ENCODE measurements around the gene TROAP.
"Not testable (repeated sequence)": the region's sequence is repeated elsewhere in the genome, so short reads cannot be mapped to it uniquely, and the experiment has no call there.

TROAP gene

DNA sequence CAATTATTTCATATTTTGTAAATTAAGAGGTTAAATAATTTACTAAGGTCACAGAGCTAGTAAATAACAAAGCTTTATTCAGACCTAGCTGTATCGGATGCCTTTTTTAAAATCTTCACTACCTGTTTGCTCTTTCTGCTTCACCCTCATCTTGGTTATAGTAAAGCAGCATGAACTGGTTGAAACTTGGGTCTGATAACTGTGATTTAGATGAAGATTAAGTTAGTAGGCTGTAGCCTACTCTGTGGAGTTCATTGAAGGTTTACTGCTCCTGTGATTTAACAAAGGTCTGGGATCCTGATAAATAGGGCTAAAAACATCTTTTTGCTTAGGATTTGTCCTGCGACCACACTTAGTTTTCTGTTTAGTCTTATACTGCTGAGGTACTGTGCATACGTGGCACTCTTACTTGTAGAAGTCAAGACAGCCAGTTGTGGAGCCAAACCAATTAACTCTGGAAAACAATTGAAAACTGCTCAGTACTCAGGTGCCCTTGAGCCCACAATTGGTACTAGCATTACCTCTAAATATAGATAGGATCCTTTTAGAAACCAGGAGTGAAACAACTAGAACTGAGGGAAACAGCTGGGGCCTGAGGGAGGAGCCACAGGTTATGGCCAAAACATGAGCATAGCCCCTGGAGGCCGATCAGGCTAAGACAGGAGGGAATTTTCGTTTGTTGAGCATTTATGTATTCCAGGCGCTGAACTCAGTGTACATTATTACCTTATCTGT, 46.5 kb downstream of the TROAP start:
- no peak for DNase-seq (ENCODE audit: low spot score)

- DNase-seq (ENCODE audit: low spot score): no peak
These were observed 47.5 kb downstream of the TROAP start for GRCh38 chr12:49370539-49370938.

DNA sequence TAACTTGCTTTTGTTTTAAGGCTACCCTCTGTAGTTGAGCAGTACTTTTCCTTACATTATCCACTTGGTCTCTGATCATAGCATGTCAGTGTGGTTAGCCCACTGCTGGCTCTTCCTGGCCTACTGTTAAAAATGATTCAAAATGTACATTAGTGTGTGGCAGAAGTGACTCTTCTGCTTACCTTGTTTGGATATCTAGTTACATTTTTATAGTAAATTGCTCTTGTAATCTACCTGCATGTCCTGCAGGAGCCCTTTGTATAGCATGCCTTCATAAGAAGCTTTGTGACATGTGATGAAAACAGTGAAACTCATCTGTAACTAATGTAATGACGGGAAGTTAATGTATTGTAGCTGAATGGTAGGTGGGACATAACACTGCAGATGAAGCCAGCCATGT, 52.4 kb downstream of the TROAP start:
- no peak for DNase-seq (ENCODE audit: low spot score)

- DNase-seq (ENCODE audit: low spot score): no peak
These were observed 54.3 kb downstream of the TROAP start for GRCh38 chr12:49377386-49377785.

DNA sequence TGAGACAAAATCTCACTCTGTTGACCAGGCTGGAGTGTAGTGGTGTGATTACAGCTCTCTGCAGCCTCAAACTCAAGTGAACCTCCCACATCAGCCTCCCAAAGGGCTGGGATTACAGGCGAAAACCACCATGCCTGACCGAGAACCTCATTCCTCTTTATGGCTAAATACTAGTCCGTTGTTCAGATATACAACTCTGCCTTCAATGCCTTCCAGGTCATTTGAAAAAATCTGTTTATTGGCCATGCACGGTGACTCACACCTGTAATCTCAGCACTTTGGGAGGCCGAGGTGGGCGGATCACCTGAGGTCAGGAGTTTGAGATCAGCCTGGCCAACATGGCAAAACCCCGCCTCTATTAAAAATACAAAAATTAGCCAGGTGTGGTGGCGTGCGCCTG, 57.1 kb downstream of the TROAP start:
- DNase-seq (ENCODE audit: low spot score): not testable (repeated sequence)
